Measurements from ENCODE around the gene RPEL1.
"Not testable (repeated sequence)": the region's sequence is repeated elsewhere in the genome, so short reads cannot be mapped to it uniquely, and the experiment has no call there.

The RPEL1 gene

DNA sequence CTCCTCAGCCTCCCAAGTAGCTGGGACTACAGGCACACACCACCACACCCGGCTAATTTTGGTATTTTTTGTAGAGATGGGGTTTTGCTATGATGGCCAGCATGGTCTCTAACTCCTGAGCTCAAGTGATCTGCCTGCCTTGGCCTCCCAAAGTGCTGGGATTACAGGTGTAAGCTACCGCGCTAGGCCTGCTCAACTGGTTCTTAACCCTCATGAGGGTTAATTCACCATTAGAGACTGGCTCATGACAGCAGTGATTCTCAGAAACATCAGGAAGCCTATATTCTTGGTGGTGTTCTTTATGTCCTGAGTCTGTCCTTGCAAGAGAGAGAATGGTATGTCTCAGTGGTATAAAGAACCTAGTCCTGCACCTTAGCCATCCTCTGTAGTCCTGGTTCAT lies 42.2 kb upstream of the RPEL1 start:
- CTCF ChIA-PET: interaction anchor here (0.6 kb wide), 1 partner anchor 9 kb away, joined by 3 read pairs; no protein-coding TSS in a partner anchor
- POLR2A ChIA-PET (ENCODE audit: low non-redundant PET): no interaction called here

DNA sequence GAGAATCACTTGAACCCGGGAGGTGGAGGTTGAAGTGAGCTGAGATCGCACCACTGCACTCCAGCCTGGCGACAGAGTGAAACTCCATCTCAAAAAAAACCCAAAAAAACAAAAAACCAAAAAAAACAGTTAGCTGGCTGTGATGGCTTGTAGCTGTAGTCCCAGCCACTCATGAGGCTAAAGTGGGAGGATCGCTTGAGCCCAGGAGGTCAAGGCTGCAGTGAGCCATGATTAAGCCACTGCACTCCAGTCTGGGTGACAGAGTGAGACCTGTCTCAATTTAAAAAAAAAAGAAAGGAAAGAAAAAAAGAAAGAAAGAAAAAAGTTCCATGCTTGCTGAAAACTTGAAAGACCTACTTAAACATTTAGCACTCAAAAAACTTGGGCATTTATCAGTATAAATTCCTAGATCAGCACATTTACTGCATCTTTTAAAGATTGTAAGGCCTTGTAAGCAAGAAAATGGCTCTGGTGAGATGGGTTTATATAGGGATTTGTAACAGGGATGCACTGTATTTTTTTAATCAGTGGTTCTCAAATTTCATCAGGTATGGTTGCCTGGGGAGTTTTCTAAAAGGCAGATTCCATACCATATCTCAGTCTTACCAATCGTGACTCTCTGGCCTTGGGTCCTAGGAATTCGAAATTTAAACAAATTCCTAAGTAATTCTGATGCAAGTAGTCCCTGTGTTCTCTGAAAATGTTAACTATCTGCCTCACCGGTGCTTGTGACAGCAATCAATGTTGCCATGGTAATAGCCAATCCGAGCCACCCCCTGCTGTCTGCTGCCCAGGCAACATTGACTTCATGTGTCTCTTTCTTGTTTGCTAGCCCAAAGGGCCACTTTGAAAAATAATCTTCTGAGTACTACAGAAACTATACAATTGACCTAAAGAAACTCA lies 41.1 kb upstream of the RPEL1 start:
- POLR2A ChIA-PET (ENCODE audit: low non-redundant PET): no interaction called here
- CTCF ChIA-PET: interaction anchor here (0.6 kb wide), 1 partner anchor 10 kb away, joined by 3 read pairs; no protein-coding TSS in a partner anchor
- no peak overlapping the region for H3K27ac ChIP-seq
- TF ChIP-seq, protein P1, sequence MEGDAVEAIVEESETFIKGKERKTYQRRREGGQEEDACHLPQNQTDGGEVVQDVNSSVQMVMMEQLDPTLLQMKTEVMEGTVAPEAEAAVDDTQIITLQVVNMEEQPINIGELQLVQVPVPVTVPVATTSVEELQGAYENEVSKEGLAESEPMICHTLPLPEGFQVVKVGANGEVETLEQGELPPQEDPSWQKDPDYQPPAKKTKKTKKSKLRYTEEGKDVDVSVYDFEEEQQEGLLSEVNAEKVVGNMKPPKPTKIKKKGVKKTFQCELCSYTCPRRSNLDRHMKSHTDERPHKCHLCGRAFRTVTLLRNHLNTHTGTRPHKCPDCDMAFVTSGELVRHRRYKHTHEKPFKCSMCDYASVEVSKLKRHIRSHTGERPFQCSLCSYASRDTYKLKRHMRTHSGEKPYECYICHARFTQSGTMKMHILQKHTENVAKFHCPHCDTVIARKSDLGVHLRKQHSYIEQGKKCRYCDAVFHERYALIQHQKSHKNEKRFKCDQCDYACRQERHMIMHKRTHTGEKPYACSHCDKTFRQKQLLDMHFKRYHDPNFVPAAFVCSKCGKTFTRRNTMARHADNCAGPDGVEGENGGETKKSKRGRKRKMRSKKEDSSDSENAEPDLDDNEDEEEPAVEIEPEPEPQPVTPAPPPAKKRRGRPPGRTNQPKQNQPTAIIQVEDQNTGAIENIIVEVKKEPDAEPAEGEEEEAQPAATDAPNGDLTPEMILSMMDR (conservative IDR thresholded peaks at IDR 0.05; ENCODE audit: low read depth): no peak
- DNase-seq (ENCODE audit: low spot score): no peak

More for the DNA sequence above, 42.2 kb upstream of the RPEL1 start:
- H3K27ac ChIP-seq: no peak overlapping the region
- TF ChIP-seq, protein P1 (conservative IDR thresholded peaks at IDR 0.05; ENCODE audit: low read depth): no peak
- DNase-seq (ENCODE audit: low spot score): no peak

DNA sequence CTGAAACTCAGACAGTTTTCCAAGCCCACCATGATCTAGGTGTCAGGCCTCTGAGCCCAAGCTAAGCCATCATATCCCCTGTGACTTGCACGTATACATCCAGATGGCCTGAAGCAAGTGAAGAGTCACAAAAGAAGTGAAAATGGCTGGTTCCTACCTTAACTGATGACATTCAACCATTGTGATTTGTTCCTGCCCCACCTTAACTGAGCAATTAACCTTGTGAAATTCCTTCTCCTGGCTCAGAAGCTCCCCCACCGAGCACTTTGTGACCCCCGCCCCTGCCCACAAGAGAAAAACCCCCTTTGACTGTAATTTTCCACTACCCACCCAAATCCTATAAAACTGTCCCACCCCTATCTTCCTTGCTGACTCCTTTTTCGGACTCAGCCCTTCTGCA lies 40.3 kb upstream of the RPEL1 start:
- CTCF ChIA-PET; DNase-seq (ENCODE audit: low spot score); H3K27ac ChIP-seq; POLR2A ChIA-PET (ENCODE audit: low non-redundant PET): not testable (repeated sequence)

DNA sequence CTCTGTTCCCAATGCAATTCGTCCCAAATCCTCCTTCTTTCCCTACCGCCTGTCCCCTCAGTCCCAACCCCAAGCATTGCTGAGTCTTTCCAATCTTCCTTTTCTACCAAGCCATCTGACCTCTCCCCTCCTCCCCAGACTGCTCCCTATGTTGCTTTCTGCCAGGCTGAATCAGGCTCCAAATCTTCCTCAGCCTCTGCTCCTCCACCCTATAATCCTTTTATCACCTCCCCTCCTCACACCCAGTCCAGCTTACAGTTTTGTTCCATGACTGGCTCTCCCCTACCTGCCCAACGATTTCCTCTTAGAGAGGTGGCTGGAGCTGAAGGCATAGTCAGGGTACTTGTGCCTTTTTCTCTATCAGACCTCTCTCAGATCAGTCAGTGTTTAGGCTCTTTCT lies 39.0 kb upstream of the RPEL1 start:
- CTCF ChIA-PET; H3K27ac ChIP-seq; POLR2A ChIA-PET (ENCODE audit: low non-redundant PET); DNase-seq (ENCODE audit: low spot score): not testable (repeated sequence)

DNA sequence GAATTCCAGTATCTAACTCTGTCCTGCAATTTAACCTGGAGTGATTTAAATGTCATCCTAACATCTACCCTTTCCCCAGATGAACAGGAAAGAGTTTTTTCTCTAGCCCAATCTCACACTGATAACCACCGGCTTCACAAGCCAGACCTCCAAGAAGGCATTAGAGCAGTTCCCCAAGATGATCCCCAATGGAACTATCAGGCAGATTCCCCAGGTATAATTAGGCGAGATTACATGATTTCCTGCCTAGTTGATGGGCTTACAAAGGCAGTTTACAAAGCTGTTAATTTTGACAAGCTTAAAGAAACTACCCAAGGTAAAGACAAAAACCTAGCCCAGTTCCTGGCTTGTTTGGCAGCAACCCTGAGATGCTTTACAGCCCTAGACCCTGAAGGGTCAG lies 38.5 kb upstream of the RPEL1 start:
- ChIA-PET CTCF (no interaction called here), POLR2A (ENCODE audit: low non-redundant PET) (no interaction called here)
- DNase-seq (ENCODE audit: low spot score): no peak
- TF ChIP-seq, protein P1 (conservative IDR thresholded peaks at IDR 0.05; ENCODE audit: low read depth): no peak
- H3K27ac ChIP-seq: no peak overlapping the region

DNA sequence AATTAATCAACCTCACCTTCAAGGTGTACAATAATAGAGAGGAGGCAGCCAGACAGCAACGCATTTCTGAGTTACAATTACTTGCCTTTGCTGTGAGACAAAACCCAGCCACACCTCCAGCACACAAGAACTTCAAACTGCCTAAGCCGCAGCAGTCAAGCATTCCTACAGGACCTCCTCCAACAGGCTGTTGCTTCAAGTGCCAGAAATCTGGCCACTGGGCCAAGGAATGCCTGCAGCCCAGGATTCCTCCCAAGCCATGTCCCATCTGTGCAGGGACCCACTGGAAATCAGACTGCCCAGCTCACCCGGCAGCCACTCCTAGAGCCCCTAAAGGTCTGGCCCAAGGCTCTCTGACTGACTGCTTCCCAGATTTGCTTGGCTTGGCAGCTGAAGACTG lies 38.0 kb upstream of the RPEL1 start:
- DNase-seq (ENCODE audit: low spot score); POLR2A ChIA-PET (ENCODE audit: low non-redundant PET); H3K27ac ChIP-seq; CTCF ChIA-PET: not testable (repeated sequence)

DNA sequence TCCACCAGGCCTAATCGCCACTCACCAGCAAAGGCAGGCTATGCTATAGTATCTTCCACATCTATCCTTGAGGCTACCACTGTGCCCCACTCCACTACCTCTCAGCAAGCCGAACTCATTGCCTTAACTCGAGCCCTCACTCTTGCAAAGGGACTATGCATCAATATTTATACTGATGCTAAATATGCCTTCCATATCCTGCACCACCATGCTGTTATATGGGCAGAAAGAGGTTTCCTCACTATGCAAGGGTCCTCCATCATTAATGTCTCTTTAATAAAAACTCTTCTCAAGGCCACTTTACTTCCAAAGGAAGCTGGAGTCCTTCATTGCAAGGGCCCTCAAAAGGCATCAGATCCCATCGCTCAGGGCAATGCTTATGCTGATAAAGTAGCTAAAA lies 35.4 kb upstream of the RPEL1 start:
- H3K27ac ChIP-seq; CTCF ChIA-PET; DNase-seq (ENCODE audit: low spot score); POLR2A ChIA-PET (ENCODE audit: low non-redundant PET): not testable (repeated sequence)

DNA sequence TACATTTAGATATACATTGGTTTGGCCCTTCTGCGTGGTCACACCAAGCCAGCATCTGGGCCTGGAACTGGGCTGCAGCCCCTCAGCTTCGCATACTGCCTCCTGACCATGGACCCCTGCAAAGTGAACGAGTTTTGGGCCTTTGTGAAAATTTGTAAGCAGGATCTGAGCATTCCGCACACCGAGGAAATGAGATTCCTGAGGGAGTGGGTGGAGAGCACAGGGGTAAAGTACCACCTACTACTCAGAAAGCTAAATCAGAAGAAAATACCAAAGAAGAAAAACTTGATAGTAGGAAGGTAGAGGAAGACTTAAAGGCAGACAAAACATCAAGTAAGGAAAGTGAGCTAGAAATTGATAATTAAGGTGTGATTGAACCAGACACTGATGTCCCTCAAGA lies 30.1 kb upstream of the RPEL1 start:
- CTCF ChIA-PET: interaction anchor here (1.2 kb wide), 1 partner anchor 29 kb away, joined by 3 read pairs; no protein-coding TSS in a partner anchor
- POLR2A ChIA-PET (ENCODE audit: low non-redundant PET): no interaction called here
- DNase-seq (ENCODE audit: low spot score): no peak
- TF ChIP-seq, protein P1 (conservative IDR thresholded peaks at IDR 0.05; ENCODE audit: low read depth): no peak
- no peak overlapping the region for H3K27ac ChIP-seq

DNA sequence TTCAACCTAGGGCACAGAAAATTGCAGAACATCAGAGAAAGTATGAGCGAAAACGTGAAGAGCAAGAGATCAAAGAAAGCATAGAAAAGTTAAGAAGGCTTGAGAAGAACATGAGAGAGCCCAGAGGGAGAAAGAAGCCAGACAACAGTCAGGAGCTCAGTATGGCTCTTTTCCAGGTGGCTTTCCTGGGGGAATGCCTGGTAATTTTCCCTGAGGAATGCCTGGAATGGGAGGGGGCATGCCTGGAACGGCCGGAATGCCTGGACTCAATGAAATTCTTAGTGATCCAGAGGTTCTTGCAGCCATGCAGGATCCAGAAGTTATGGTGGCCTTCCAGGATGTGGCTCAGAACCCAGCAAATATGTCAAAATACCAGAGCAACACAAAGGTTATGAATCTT lies 29.3 kb upstream of the RPEL1 start:
- CTCF ChIA-PET: interaction anchor here (1.2 kb wide), 1 partner anchor 28 kb away, joined by 3 read pairs; no protein-coding TSS in a partner anchor
- H3K27ac ChIP-seq; POLR2A ChIA-PET (ENCODE audit: low non-redundant PET); DNase-seq (ENCODE audit: low spot score): not testable (repeated sequence)
